Calu3 (cell line): ENCODE results near the gene ZNF282. TPM values are rescaled to one million over a fixed set of nuclear protein-coding genes. Genes with fewer than 3 reads are reported as not detected.

Source experiments
- BruUV-seq: library from RNA; stranded (reverse); fragments of 400-500 nt; replicated peaks from 2 replicates; lab custom pipeline; 2021; lab: Mats Ljungman, UMichigan
- CTCF ChIA-PET: fragments of 300-600 bp; sonication (Branson Sonifier 250); formaldehyde crosslinking; loops from one replicate; lab custom pipeline; 2022; ENCODE audit warnings: antibody characterized with exemption; lab: Charles Lee
- DNase-seq: peaks from one replicate; pipeline ENCODE4 v3.0.0; 2022
- H3K27ac Mint-ChIP-seq: one replicate; pipeline ENCODE4 v1.8.0; 2022; ENCODE audit warnings: mixed read lengths; ENCODE audit not compliant: unreplicated experiment
- H3K27me3 Mint-ChIP-seq: one replicate; pipeline ENCODE4 v1.8.0; 2022; ENCODE audit warnings: mixed read lengths; ENCODE audit not compliant: unreplicated experiment
- H3K36me3 Mint-ChIP-seq: one replicate; pipeline ENCODE4 v1.8.0; 2022; ENCODE audit warnings: mild to moderate bottlenecking, moderate library complexity, mixed read lengths; ENCODE audit not compliant: insufficient read depth, unreplicated experiment
- H3K4me1 Mint-ChIP-seq: one replicate; pipeline ENCODE4 v1.8.0; 2022; ENCODE audit warnings: mild to moderate bottlenecking, low read depth, mixed read lengths; ENCODE audit not compliant: unreplicated experiment
- H3K4me3 Mint-ChIP-seq: one replicate; pipeline ENCODE4 v1.8.0; 2022; ENCODE audit warnings: mild to moderate bottlenecking, low read depth, moderate library complexity, mixed read lengths; ENCODE audit not compliant: unreplicated experiment
- H3K9me3 Mint-ChIP-seq: one replicate; pipeline ENCODE4 v1.8.0; 2022; ENCODE audit warnings: low read depth, mixed read lengths; ENCODE audit not compliant: unreplicated experiment
- CTCF ChIP-seq: fragments of 200-600 bp; IDR thresholded peaks from one replicate; pipeline ENCODE4 v1.8.0; 2022; ENCODE audit warnings: antibody characterized with exemption; ENCODE audit not compliant: unreplicated experiment
- intact Hi-C: fragments of 100-400 bp; cut with micrococcal nuclease; formaldehyde crosslinking; loops from one replicate; pipeline ENCODE4 v1.10.0; 2022; ENCODE audit not compliant: unreplicated experiment
- total RNA-seq: library from RNA; stranded (reverse); gene quantifications from 2 replicates; pipeline ENCODE4 v1.2.3, GENCODE V29; 2022

Gene ZNF282
- total RNA-seq, 1 experiment from 2014 or later: 45.2 TPM

DNA sequence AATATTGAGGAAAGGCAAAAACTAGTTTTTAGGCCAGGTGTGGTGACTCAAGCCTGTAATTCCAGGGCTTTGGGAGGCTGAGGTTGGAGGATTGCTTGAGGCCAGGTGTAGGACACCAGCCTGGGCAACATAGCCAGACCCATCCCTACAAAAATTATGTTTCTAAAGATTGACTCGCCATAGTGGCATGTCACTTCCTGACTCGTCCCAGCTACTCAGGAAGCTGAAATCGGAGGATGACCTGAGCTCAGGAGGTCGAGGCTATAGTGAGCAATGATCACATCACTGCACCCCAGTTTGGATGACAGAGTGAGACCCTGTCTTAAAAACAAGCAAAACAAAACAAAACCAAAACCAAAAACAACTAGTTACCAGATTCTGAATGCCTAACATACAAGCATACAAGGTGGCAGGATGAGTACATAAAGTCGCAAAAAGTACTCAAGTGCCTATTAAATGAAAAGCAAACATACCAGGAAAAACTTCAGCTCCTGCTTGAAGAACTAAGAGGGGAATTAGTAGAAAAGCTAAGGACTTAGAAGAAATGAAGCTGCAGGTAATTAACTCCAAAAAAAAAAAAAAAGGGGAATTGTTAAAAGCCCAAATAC lies 34.0 kb upstream of the ZNF282 start:
- H3K36me3 Mint-ChIP-seq: peaks cover 34% of the 10 kb centered on the region
- no TSS peak for BruUV-seq
- no peak for DNase-seq
- H3K27ac Mint-ChIP-seq: no peak overlapping the region
- no peak overlapping the region for H3K4me3 Mint-ChIP-seq
- no peak for TF ChIP-seq CTCF
- intact Hi-C loops: no loop called here
- H3K9me3 Mint-ChIP-seq: peaks cover 3% of the 10 kb centered on the region
- CTCF ChIA-PET: interaction anchor here (0.7 kb wide), 1 partner anchor 20 kb away, joined by 3 read pairs; no protein-coding TSS in a partner anchor
- H3K4me1 Mint-ChIP-seq: no peaks in the 10 kb centered on the region
- H3K27me3 Mint-ChIP-seq: no peaks in the 10 kb centered on the region

DNA sequence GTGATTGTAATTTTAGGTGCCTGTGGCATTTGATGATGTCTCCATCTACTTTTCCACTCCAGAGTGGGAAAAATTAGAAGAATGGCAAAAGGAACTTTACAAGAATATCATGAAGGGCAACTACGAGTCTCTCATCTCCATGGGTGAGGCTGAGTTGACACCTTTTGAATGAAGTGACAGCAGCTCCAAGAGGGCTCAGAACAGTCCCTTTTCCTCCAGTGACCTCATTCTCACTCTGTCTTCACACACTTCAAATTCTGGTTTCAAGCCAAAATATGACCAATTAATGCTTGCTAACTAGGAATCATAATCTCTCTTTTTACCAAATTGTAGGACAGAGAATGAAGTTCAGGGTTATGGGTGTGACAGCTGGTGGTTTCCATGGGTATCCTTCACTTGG lies 29.2 kb upstream of the ZNF282 start:
- peaks cover 35% of the 10 kb centered on the region for H3K36me3 Mint-ChIP-seq
- intact Hi-C loops: no loop called here
- H3K4me3 Mint-ChIP-seq: no peak overlapping the region
- no peaks in the 10 kb centered on the region for H3K9me3 Mint-ChIP-seq
- BruUV-seq: no TSS peak
- H3K27ac Mint-ChIP-seq: no peak overlapping the region
- TF ChIP-seq CTCF: no peak
- H3K4me1 Mint-ChIP-seq: no peaks in the 10 kb centered on the region
- H3K27me3 Mint-ChIP-seq: no peaks in the 10 kb centered on the region
- CTCF ChIA-PET: no interaction called here
- no peak for DNase-seq

DNA sequence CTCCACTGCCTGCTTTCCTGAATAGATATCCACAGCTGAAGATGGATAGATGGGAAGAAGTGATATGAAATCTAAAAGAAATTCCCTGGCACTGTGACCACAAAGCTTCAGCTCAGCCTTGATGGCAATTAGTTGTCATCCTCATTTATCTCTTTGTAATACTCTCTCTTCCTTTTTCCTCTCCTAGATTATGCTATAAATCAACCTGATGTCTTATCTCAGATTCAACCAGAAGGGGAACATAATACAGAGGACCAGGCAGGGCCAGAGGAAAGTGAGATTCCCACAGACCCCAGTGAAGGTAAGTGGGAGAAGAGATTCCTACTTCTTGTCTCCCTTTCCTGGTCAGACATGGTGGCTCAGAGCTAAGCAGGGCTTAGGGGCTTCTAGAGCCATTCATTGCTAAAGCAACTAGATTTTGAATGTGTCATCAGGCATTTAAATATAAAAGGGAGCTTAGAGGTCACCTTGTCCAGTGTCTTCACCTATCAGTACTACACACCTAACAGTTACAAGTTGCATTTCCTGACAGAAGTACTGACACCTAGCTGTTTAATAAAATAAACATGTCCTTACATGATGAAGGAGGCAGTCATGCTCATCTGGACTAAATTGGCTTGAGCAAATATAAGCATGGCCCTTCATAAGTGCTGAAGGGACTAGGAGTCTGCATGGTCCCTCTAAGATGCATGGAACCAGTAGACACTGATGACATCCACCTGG lies 28.6 kb upstream of the ZNF282 start:
- Mint-ChIP-seq H3K9me3 (no peaks in the 10 kb centered on the region), H3K4me1 (no peaks in the 10 kb centered on the region), H3K4me3 (no peak overlapping the region), H3K36me3 (peaks cover 35% of the 10 kb centered on the region), H3K27ac (no peak overlapping the region), H3K27me3 (no peaks in the 10 kb centered on the region)
- no TSS peak for BruUV-seq
- no peak for DNase-seq
- intact Hi-C loops: no loop called here
- no peak for TF ChIP-seq CTCF
- CTCF ChIA-PET: no interaction called here

GRCh38 chr7:149171892-149172533 lies 23.3 kb upstream of the ZNF282 start:
- intact Hi-C loops: no loop called here
- peaks cover 42% of the 10 kb centered on the region for H3K36me3 Mint-ChIP-seq
- H3K4me3 Mint-ChIP-seq: no peak overlapping the region
- H3K27me3 Mint-ChIP-seq: no peaks in the 10 kb centered on the region
- BruUV-seq: no TSS peak
- H3K9me3 Mint-ChIP-seq: no peaks in the 10 kb centered on the region
- H3K27ac Mint-ChIP-seq: no peak overlapping the region
- CTCF ChIA-PET: no interaction called here
- DNase-seq: no peak
- TF ChIP-seq CTCF: no peak
- no peaks in the 10 kb centered on the region for H3K4me1 Mint-ChIP-seq
